ENCODE results near the gene HS3ST5.
A peak's percentile ranks its signal among the peaks of the same experiment; 100 is the strongest.

The HS3ST5 gene

DNA sequence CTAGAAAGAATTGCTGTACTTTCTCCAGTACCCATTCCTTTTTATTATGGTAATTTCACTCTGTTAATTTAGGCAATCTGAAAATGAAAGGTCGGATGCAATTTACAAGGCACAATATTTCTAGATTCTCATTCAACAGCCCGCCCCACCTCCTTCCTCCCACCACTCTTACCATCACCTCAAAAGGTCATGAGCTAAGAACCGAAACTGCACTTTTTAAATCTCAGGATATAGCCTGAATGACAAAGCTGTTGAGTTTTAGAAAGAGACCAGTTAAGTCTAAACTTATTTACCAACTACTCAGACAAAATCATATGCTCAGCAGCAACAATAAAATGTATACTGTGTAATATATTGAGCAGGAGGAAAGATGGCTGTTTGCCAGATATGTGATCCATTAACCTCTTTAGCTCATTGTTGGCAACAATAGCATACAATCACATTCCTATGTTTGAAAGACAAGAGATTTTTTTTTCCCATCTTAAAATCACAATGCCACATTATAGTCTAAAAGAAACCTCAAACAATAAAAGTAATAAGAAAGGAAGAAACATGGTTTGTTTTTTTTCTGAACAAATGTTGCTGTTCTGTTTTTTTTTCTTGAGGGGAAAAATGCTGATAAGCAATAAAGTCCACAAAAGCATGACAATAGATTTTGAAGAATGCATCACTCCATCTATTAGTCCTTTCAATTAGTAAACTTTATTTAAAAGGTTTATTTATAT lies 1.6 kb upstream of the HS3ST5 start:
- CTCF ChIA-PET = no interaction called here

DNA sequence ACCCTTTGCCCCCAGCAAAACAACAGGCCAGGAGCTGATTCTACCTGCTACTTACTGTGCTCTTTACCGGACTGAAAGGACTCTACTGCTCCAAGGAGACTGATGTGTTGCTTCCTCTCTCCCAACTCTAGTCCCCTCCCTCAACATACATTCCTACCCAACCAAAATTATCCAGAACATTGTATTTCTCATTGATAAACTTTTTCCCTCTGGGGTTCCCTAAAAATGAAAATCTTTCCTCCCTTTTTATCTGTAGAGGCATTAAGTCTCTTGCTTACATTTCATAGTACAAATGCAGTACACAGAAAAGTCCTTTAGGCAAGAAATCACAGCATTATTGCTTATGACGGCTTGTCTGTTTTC lies 940 bp upstream of the HS3ST5 start:
- no peak for DNase-seq (ENCODE audit: extremely low spot score)
- TF ChIP-seq ZNF384 (IDR thresholded peaks at IDR 0.05) (no peak), BHLHE40 (IDR thresholded peaks at IDR 0.05; ENCODE audit: borderline replicate concordance) (no peak), SP1 (IDR thresholded peaks at IDR 0.05) (no peak), NFRKB (IDR thresholded peaks at IDR 0.05) (no peak), L3MBTL2 (conservative IDR thresholded peaks at IDR 0.05) (no peak), CTBP1 (IDR thresholded peaks at IDR 0.05; ENCODE audit: borderline replicate concordance) (no peak), FOXA1 (IDR thresholded peaks at IDR 0.05) (no peak), HDGF (IDR thresholded peaks at IDR 0.05; ENCODE audit: borderline replicate concordance) (no peak), TARDBP (IDR thresholded peaks at IDR 0.05) (no peak), SUZ12 (IDR thresholded peaks at IDR 0.05) (no peak), ELF4 (IDR thresholded peaks at IDR 0.05) (no peak), ARNT (IDR thresholded peaks at IDR 0.05) (no peak), LEF1 (IDR thresholded peaks at IDR 0.05; ENCODE audit: borderline replicate concordance) (no peak), FOXM1 (IDR thresholded peaks at IDR 0.05; ENCODE audit: borderline replicate concordance) (no peak)
- TF ChIP-seq, protein P1, sequence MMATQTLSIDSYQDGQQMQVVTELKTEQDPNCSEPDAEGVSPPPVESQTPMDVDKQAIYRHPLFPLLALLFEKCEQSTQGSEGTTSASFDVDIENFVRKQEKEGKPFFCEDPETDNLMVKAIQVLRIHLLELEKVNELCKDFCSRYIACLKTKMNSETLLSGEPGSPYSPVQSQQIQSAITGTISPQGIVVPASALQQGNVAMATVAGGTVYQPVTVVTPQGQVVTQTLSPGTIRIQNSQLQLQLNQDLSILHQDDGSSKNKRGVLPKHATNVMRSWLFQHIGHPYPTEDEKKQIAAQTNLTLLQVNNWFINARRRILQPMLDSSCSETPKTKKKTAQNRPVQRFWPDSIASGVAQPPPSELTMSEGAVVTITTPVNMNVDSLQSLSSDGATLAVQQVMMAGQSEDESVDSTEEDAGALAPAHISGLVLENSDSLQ (IDR thresholded peaks at IDR 0.05) = no peak

More for the DNA sequence above, 1.6 kb upstream of the HS3ST5 start:
- POLR2A ChIA-PET = interaction anchor here (0.6 to 0.7 kb wide), 2 partner anchors 74 to 1651 kb away, joined by 3 to 4 read pairs; no protein-coding TSS in a partner anchor
- TF ChIP-seq FOXM1 (IDR thresholded peaks at IDR 0.05; ENCODE audit: borderline replicate concordance) (no peak), FOXA1 (IDR thresholded peaks at IDR 0.05) (no peak), NFRKB (IDR thresholded peaks at IDR 0.05) (no peak), BHLHE40 (IDR thresholded peaks at IDR 0.05; ENCODE audit: borderline replicate concordance) (no peak), ARNT (IDR thresholded peaks at IDR 0.05) (no peak), TARDBP (IDR thresholded peaks at IDR 0.05) (no peak), HDGF (IDR thresholded peaks at IDR 0.05; ENCODE audit: borderline replicate concordance) (no peak), ZNF384 (IDR thresholded peaks at IDR 0.05) (no peak), SUZ12 (IDR thresholded peaks at IDR 0.05) (no peak), CTBP1 (IDR thresholded peaks at IDR 0.05; ENCODE audit: borderline replicate concordance) (no peak), L3MBTL2 (conservative IDR thresholded peaks at IDR 0.05) (no peak), FOXK2 (IDR thresholded peaks at IDR 0.05) (no peak), ELF4 (IDR thresholded peaks at IDR 0.05) (no peak), LEF1 (IDR thresholded peaks at IDR 0.05; ENCODE audit: borderline replicate concordance) (no peak), SP1 (IDR thresholded peaks at IDR 0.05) (no peak)
- TF ChIP-seq, protein P1 (IDR thresholded peaks at IDR 0.05) = no peak
- DNase-seq (ENCODE audit: extremely low spot score) = no peak

DNA sequence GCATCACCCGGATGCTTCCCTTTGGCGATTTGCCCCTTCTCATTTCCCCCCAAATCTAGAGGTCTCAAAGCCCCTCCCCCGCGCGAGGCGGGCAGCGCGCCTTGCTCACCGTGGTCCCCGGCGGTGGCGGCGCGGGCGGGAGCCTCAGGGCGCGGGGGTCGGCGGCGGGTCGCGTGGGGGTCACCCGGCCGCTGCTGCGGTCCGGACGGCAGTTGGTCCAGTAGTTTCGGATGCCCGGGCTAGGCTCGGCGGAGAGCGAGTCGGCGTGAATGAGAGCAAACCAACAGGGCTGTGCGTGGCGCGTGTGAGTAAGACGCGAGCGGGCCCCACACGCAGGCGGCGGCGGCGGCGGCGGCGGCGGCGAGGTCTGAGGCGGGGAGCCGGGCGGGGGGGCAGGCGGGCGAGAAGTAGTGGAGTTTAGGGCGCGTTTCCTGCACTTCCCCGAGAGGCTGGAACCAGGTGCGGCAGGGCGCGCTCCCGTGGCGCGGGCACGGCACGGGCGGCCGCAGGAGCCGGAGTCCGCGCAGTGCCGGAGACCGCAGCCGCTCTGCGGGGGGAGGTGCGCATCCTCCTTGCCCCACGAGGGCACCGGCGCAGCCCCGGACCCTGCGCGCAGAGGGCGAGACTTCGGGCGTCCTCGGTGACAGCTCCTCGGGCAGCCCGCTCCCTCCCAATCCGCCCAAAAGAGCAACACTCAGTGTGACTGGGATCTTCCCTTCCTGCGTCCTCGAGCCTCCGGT lies 567 bp downstream of the HS3ST5 start:
- ChIA-PET CTCF (no interaction called here), POLR2A (no interaction called here)
- peak; percentile 39 for DNase-seq (ENCODE audit: extremely low spot score)
- no peak for TF ChIP-seq LEF1 (IDR thresholded peaks at IDR 0.05; ENCODE audit: borderline replicate concordance)
- no peak for TF ChIP-seq FOXM1 (IDR thresholded peaks at IDR 0.05; ENCODE audit: borderline replicate concordance)
- TF ChIP-seq ZNF384 (IDR thresholded peaks at IDR 0.05) = no peak
- TF ChIP-seq NFRKB (IDR thresholded peaks at IDR 0.05) = no peak
- TF ChIP-seq ARNT (IDR thresholded peaks at IDR 0.05) = no peak
- no peak for TF ChIP-seq SUZ12 (IDR thresholded peaks at IDR 0.05)
- no peak for TF ChIP-seq CTBP1 (IDR thresholded peaks at IDR 0.05; ENCODE audit: borderline replicate concordance)
- TF ChIP-seq L3MBTL2 (conservative IDR thresholded peaks at IDR 0.05) = no peak
- no peak for TF ChIP-seq FOXA1 (IDR thresholded peaks at IDR 0.05)
- TF ChIP-seq SP1 (IDR thresholded peaks at IDR 0.05) = no peak
- TF ChIP-seq, protein P1 (IDR thresholded peaks at IDR 0.05) = no peak
- no peak for TF ChIP-seq FOXK2 (IDR thresholded peaks at IDR 0.05)
- TF ChIP-seq BHLHE40 (IDR thresholded peaks at IDR 0.05; ENCODE audit: borderline replicate concordance) = no peak
- no peak for TF ChIP-seq TARDBP (IDR thresholded peaks at IDR 0.05)
- no peak for TF ChIP-seq HDGF (IDR thresholded peaks at IDR 0.05; ENCODE audit: borderline replicate concordance)
- TF ChIP-seq ELF4 (IDR thresholded peaks at IDR 0.05) = no peak

More for the DNA sequence above, 940 bp upstream of the HS3ST5 start:
- POLR2A ChIA-PET = interaction anchor here (0.6 kb wide), 1 partner anchor 73 kb away, joined by 4 read pairs; no protein-coding TSS in a partner anchor
- CTCF ChIA-PET = interaction anchor here (0.6 to 1.0 kb wide), 2 partner anchors 124 to 236 kb away, joined by 3 read pairs; no protein-coding TSS in a partner anchor

DNA sequence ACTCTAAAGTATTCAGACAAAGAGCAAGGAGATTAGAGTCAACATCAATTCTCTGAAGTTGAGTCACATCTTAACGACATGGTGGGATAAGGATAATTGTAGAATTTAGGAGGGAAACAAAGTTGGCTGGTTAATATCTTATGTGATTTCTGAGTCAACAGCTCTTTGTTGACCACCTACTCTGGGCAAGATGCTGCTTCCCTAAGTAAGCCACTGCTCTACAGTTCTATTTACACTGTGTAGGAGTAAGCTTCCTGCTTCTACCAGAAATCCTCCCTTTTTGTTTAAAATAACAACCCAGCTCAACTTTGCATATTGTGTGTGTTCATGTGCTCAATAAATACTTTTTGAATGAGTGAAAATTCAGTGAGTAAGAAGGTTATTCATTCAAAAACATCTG lies 3.1 kb downstream of the HS3ST5 start:
- ChIA-PET CTCF (interaction anchor here (1.2 kb wide), 1 partner anchor 345 kb away, joined by 3 read pairs; no protein-coding TSS in a partner anchor), POLR2A (no interaction called here)
- TF ChIP-seq ARNT (IDR thresholded peaks at IDR 0.05) (no peak), BHLHE40 (IDR thresholded peaks at IDR 0.05; ENCODE audit: borderline replicate concordance) (no peak), HDGF (IDR thresholded peaks at IDR 0.05; ENCODE audit: borderline replicate concordance) (no peak), CTBP1 (IDR thresholded peaks at IDR 0.05; ENCODE audit: borderline replicate concordance) (no peak), FOXK2 (IDR thresholded peaks at IDR 0.05) (no peak), LEF1 (IDR thresholded peaks at IDR 0.05; ENCODE audit: borderline replicate concordance) (no peak), L3MBTL2 (conservative IDR thresholded peaks at IDR 0.05) (no peak), FOXA1 (IDR thresholded peaks at IDR 0.05) (no peak), ZNF384 (IDR thresholded peaks at IDR 0.05) (no peak), TARDBP (IDR thresholded peaks at IDR 0.05) (no peak), ELF4 (IDR thresholded peaks at IDR 0.05) (no peak), NFRKB (IDR thresholded peaks at IDR 0.05) (no peak), SP1 (IDR thresholded peaks at IDR 0.05) (no peak), FOXM1 (IDR thresholded peaks at IDR 0.05; ENCODE audit: borderline replicate concordance) (no peak), SUZ12 (IDR thresholded peaks at IDR 0.05) (no peak)
- TF ChIP-seq, protein P1 (IDR thresholded peaks at IDR 0.05) = no peak
- DNase-seq (ENCODE audit: extremely low spot score) = no peak
